Aorta (tissue), 5 donors: ENCODE data around the gene THADA. TPM values are rescaled to one million over a fixed set of nuclear protein-coding genes. Genes with fewer than 3 reads are reported as not detected.
A peak's percentile ranks its signal among the peaks of the same experiment; 100 is the strongest.
"Not testable (repeated sequence)": the region's sequence is repeated elsewhere in the genome, so short reads cannot be mapped to it uniquely, and the experiment has no call there.

Source experiments
- ATAC-seq: fragments of 200-7000 bp; cut with Tn5 transposase; one replicate; pipeline ENCODE4 v1.9.1; 2022; ENCODE audit warnings: moderate library complexity; ENCODE audit not compliant: low FRiP score
- DNase-seq, 2 donors: peaks; one replicate each; pipeline ENCODE4 v3.0.0-alpha.2; 2020
- H3K27ac ChIP-seq, 2 donors: one replicate each; pipeline ENCODE4 v1.5.1; 2013; ENCODE audit warnings: low read length in 2 of 2, mild to moderate bottlenecking in 2 of 2, moderate library complexity in 2 of 2, control low read depth in 1 of 2, inconsistent platforms in 1 of 2, low read depth in 1 of 2
- H3K27me3 ChIP-seq, 2 donors: one replicate each; pipeline ENCODE4 v1.6.1; 2013; ENCODE audit warnings: control low read depth in 1 of 2, low read length in 1 of 2, mild to moderate bottlenecking in 1 of 2, moderate library complexity in 1 of 2; ENCODE audit not compliant: insufficient read depth in 2 of 2, control insufficient read depth in 1 of 2
- H3K36me3 ChIP-seq, 2 donors: one replicate each; pipeline ENCODE4 v1.6.1; 2013; ENCODE audit warnings: control low read depth in 1 of 2, low read length in 1 of 2, mild to moderate bottlenecking in 1 of 2; ENCODE audit not compliant: insufficient read depth in 2 of 2, control insufficient read depth in 1 of 2
- H3K4me1 ChIP-seq, 2 donors: one replicate each; pipeline ENCODE4 v1.6.1; 2013; ENCODE audit warnings: low read length in 2 of 2, control low read depth in 1 of 2, mild to moderate bottlenecking in 1 of 2, moderate library complexity in 1 of 2; ENCODE audit not compliant: insufficient read depth in 2 of 2, control insufficient read depth in 1 of 2
- H3K4me3 ChIP-seq, 2 donors: one replicate each; pipeline ENCODE4 v1.5.1; 2013; ENCODE audit warnings: low read length in 2 of 2, control low read depth in 1 of 2, mild to moderate bottlenecking in 1 of 2
- H3K9me3 ChIP-seq: one replicate; pipeline ENCODE4 v1.6.1; 2013; ENCODE audit warnings: mild to moderate bottlenecking, low read length; ENCODE audit not compliant: control insufficient read depth
- WGBS, 2 donors: extraction: QIAGEN DNeasy Blood & Tissue Kit; methylation state at CpG; one replicate each; pipeline ENCODE4 v1.1.7; 2013; 5-methylcytosine and 5-hydroxymethylcytosine counted together
- intact Hi-C, 2 donors: fragments of 100-400 bp; cut with DNase I; formaldehyde crosslinking; loops; one replicate each; pipeline versions ENCODE4 v1.14.2 to v1.15.0; 2022
- long read RNA-seq, 2 donors: library from polyadenylated mRNA; unstranded; transcript quantifications; one replicate each; pipeline ENCODE4 v2.0.0, GENCODE V29; 2020 to 2021
- polyA plus RNA-seq, 2 donors: library from polyadenylated mRNA; stranded (reverse); fragments of 200-250 nt; gene quantifications; one replicate each; pipeline ENCODE4 v1.2.3, GENCODE V29; 2013
- total RNA-seq, 2 donors: library from RNA; stranded (reverse); fragmentation: NEBNext Ultra II Directional; extraction: Animal tissue kit (Norgen Biotek cat#: 25700); gene quantifications; one replicate each; pipeline ENCODE4 v1.2.1, GENCODE V29; 2021
- donor health status: healthy with polysubstance abuse.
- donor health status: Bipolar disorder and iron deficiency.
- donor health status: DM: no; HTN: no; CAD: no.
- donor health status: DM: no; HTN: no; CAD: no.
- donor health status: DM: yes; HTN: yes; CAD: no.

Gene THADA
- total RNA-seq (10 to 100 TPM; 30.5 to 38.5 TPM), polyA plus RNA-seq (10 to 100 TPM; 12.4 to 19.4 TPM)
- long read RNA-seq, donor 1, partial matches to known transcripts = 4 of 14 reads
- long read RNA-seq, donor 1, other reads (novel, unspliced or antisense) = 10 of 14 reads
- long read RNA-seq, donor 2, partial matches to known transcripts = 6 of 16 reads
- long read RNA-seq, donor 2, other reads (novel, unspliced or antisense) = 10 of 16 reads

- peak; percentile 99 for ATAC-seq
- peak within 1 kb of the TSS; percentile 78 to 80 for H3K4me3 ChIP-seq
- H3K9me3 ChIP-seq = no peaks in the 10 kb centered on the region
- no peaks in the 10 kb centered on the region for H3K27me3 ChIP-seq
- 0% methylated on average over 52 of the region's 52 CpGs for WGBS, 2 donors
- DNase-seq = peak; percentile 99 to 100
- peak within 1 kb of the TSS in 1 of 2 donors; percentile 86 for H3K27ac ChIP-seq
- intact Hi-C loops = no loop called here
- peaks cover 1 to 11% of the 10 kb centered on the region in 2 donors for H3K4me1 ChIP-seq
- no peaks in the 10 kb centered on the region for H3K36me3 ChIP-seq
Observed at GRCh38 chr2:43595603-43596412, at the start of gene THADA. Gene THADA (minus strand): TSS chr2:43596038. CDS start chr2:43592392, 3,646 bp downstream.

- intact Hi-C loops = no loop called here
- H3K27me3 ChIP-seq = no peaks in the 10 kb centered on the region
- no peaks in the 10 kb centered on the region for H3K9me3 ChIP-seq
- ATAC-seq (no peak), DNase-seq (no peak)
- WGBS, 2 donors = 94 to 96% methylated on average over 1 of the region's 1 CpG
- no peak overlapping the region for H3K4me3 ChIP-seq
- no peaks in the 10 kb centered on the region for H3K4me1 ChIP-seq
- H3K27ac ChIP-seq = no peak overlapping the region
- H3K36me3 ChIP-seq = no peaks in the 10 kb centered on the region
Observed at GRCh38 chr2:43643680-43644079, 47.8 kb upstream of the THADA start.

GRCh38 chr2:43642363-43642762, 46.5 kb upstream of the THADA start:
- WGBS, 2 donors = 68% methylated on average over 2 of the region's 2 CpGs
- intact Hi-C loops = no loop called here
- no peak for ATAC-seq
- Histone ChIP-seq H3K9me3 (no peaks in the 10 kb centered on the region), H3K4me1 (no peaks in the 10 kb centered on the region), H3K27ac (no peak overlapping the region), H3K4me3 (no peak overlapping the region), H3K27me3 (no peaks in the 10 kb centered on the region), H3K36me3 (no peaks in the 10 kb centered on the region)
- no peak for DNase-seq

GRCh38 chr2:43637030-43637803, 41.4 kb upstream of the THADA start, which contains the start of gene PLEKHH2:
Gene PLEKHH2 (plus strand): TSS chr2:43637260. CDS start chr2:43644674, 7,414 bp downstream.
- Histone ChIP-seq H3K9me3 (no peaks in the 10 kb centered on the region), H3K27me3 (no peaks in the 10 kb centered on the region), H3K36me3 (no peaks in the 10 kb centered on the region), H3K4me3 (peak within 1 kb of the TSS; percentile 89 to 98), H3K27ac (peak within 1 kb of the TSS in 1 of 2 donors; percentile 49), H3K4me1 (no peaks in the 10 kb centered on the region)
- 0% methylated on average over 44 to 75 of the region's 75 CpGs for WGBS, 2 donors
- ATAC-seq (peak; percentile 99), DNase-seq (peak; percentile 93 to 97)
- intact Hi-C loops = no loop called here

GRCh38 chr2:43636621-43637020, 40.8 kb upstream of the THADA start:
- Histone ChIP-seq H3K4me1 (no peaks in the 10 kb centered on the region), H3K4me3 (peak overlapping the region in 1 of 2 donors; percentile 45), H3K9me3 (no peaks in the 10 kb centered on the region), H3K36me3 (no peaks in the 10 kb centered on the region), H3K27ac (no peak overlapping the region), H3K27me3 (peaks cover 0 to 1% of the 10 kb centered on the region in 2 donors)
- 31 to 38% methylated on average over 10 of the region's 10 CpGs for WGBS, 2 donors
- intact Hi-C loops = no loop called here
- DNase-seq (no peak), ATAC-seq (no peak)

GRCh38 chr2:43636153-43636552, 40.3 kb upstream of the THADA start:
- H3K9me3 ChIP-seq, H3K27ac ChIP-seq, DNase-seq, ATAC-seq, H3K4me1 ChIP-seq, H3K27me3 ChIP-seq, intact Hi-C loops, H3K36me3 ChIP-seq, H3K4me3 ChIP-seq: not testable (repeated sequence)
- 94 to 95% methylated on average over 12 of the region's 12 CpGs for WGBS, 2 donors

GRCh38 chr2:43634604-43635306, 38.9 kb upstream of the THADA start:
- H3K4me3 ChIP-seq = no peak overlapping the region
- no peaks in the 10 kb centered on the region for H3K4me1 ChIP-seq
- 27 to 30% methylated on average over 6 of the region's 6 CpGs for WGBS, 2 donors
- no peak for ATAC-seq
- H3K9me3 ChIP-seq = no peaks in the 10 kb centered on the region
- no peaks in the 10 kb centered on the region for H3K36me3 ChIP-seq
- no peak overlapping the region for H3K27ac ChIP-seq
- intact Hi-C loops = no loop called here
- peaks cover 0 to 1% of the 10 kb centered on the region in 2 donors for H3K27me3 ChIP-seq
- DNase-seq = no peak

- H3K27me3 ChIP-seq = peaks cover 0 to 1% of the 10 kb centered on the region in 2 donors
- no peak overlapping the region for H3K4me3 ChIP-seq
- H3K9me3 ChIP-seq = no peaks in the 10 kb centered on the region
- 50% methylated on average over 11 of the region's 11 CpGs for WGBS, 2 donors
- H3K4me1 ChIP-seq = no peaks in the 10 kb centered on the region
- H3K36me3 ChIP-seq = no peaks in the 10 kb centered on the region
- DNase-seq = no peak
- H3K27ac ChIP-seq = no peak overlapping the region
- no peak for ATAC-seq
- intact Hi-C loops = no loop called here
Observed at GRCh38 chr2:43631618-43632317, 35.9 kb upstream of the THADA start.
